Measurements from ENCODE around the gene IZUMO3. TPM values are rescaled to one million over a fixed set of nuclear protein-coding genes. Genes with fewer than 3 reads are reported as not detected.
"Not testable (repeated sequence)": the region's sequence is repeated elsewhere in the genome, so short reads cannot be mapped to it uniquely, and the experiment has no call there.

The IZUMO3 gene
- not detected for total RNA-seq
- not detected for polyA plus RNA-seq

GRCh38 chr9:24545847-24546522 lies at the start of gene IZUMO3:
Gene IZUMO3, minus strand, starts transcription at chr9:24545897. Its CDS starts 248 bp downstream, at chr9:24545649.
- Mint-ChIP-seq H3K36me3 (no peaks in the 10 kb centered on the region), H3K27ac (no peak within 1 kb of the TSS), H3K9me3 (peaks cover 0 to 26% (median 11%) of the 10 kb centered on the region in 7 donors), H3K4me3 (no peak within 1 kb of the TSS), H3K27me3 (peaks cover 6% of the 10 kb centered on the region), H3K4me1 (no peaks in the 10 kb centered on the region)
- Histone ChIP-seq H3K4me1 (ENCODE audit: control insufficient read depth, insufficient read depth, low read length, poor library complexity, severe bottlenecking) (no peaks in the 10 kb centered on the region), H3K4me3 (ENCODE audit: low read depth, low read length) (no peak within 1 kb of the TSS), H3K27me3 (ENCODE audit: control insufficient read depth, insufficient read depth, low read length) (no peaks in the 10 kb centered on the region), H3K9me3 (ENCODE audit: control insufficient read depth in 2 of 2, low read length in 2 of 2) (peaks cover 0 to 19% of the 10 kb centered on the region in 2 experiments), H3K36me3 (ENCODE audit: control insufficient read depth, insufficient read depth, low read length) (no peaks in the 10 kb centered on the region), H3K27ac (ENCODE audit: insufficient read depth, low read length, poor library complexity, severe bottlenecking) (no peak within 1 kb of the TSS)
- ATAC-seq (ENCODE audit: low read depth in 2 of 2), result no peak
- no peak for DNase-seq

- no peak for ATAC-seq (ENCODE audit: low read depth in 2 of 2)
- Histone ChIP-seq H3K27me3 (ENCODE audit: control insufficient read depth, insufficient read depth, low read length) (no peaks in the 10 kb centered on the region), H3K27ac (ENCODE audit: insufficient read depth, low read length, poor library complexity, severe bottlenecking) (no peak overlapping the region), H3K4me3 (ENCODE audit: low read depth, low read length) (no peak overlapping the region), H3K9me3 (ENCODE audit: control insufficient read depth in 2 of 2, low read length in 2 of 2) (peaks cover 0 to 21% of the 10 kb centered on the region in 2 experiments), H3K36me3 (ENCODE audit: control insufficient read depth, insufficient read depth, low read length) (no peaks in the 10 kb centered on the region), H3K4me1 (ENCODE audit: control insufficient read depth, insufficient read depth, low read length, poor library complexity, severe bottlenecking) (no peaks in the 10 kb centered on the region)
- Mint-ChIP-seq H3K36me3 (no peaks in the 10 kb centered on the region), H3K4me1 (no peaks in the 10 kb centered on the region), H3K27me3 (no peaks in the 10 kb centered on the region), H3K27ac (no peak overlapping the region), H3K4me3 (no peak overlapping the region), H3K9me3 (peaks cover 0 to 32% (median 7%) of the 10 kb centered on the region in 7 donors)
- DNase-seq, result no peak
These were observed 48.6 kb upstream of the IZUMO3 start for GRCh38 chr9:24594234-24594850.

GRCh38 chr9:24590432-24590831 lies 44.7 kb upstream of the IZUMO3 start:
- Mint-ChIP-seq H3K27me3 (no peaks in the 10 kb centered on the region), H3K36me3 (no peaks in the 10 kb centered on the region), H3K27ac (no peak overlapping the region), H3K4me3 (no peak overlapping the region), H3K9me3 (peaks cover 0 to 24% (median 4%) of the 10 kb centered on the region in 7 donors), H3K4me1 (no peaks in the 10 kb centered on the region)
- ATAC-seq (ENCODE audit: low read depth in 2 of 2) (no peak), DNase-seq (no peak)
- Histone ChIP-seq H3K4me3 (ENCODE audit: low read depth, low read length) (no peak overlapping the region), H3K36me3 (ENCODE audit: control insufficient read depth, insufficient read depth, low read length) (no peaks in the 10 kb centered on the region), H3K27me3 (ENCODE audit: control insufficient read depth, insufficient read depth, low read length) (no peaks in the 10 kb centered on the region), H3K27ac (ENCODE audit: insufficient read depth, low read length, poor library complexity, severe bottlenecking) (no peak overlapping the region), H3K9me3 (ENCODE audit: control insufficient read depth in 2 of 2, low read length in 2 of 2) (peaks cover 2 to 24% of the 10 kb centered on the region in 2 experiments), H3K4me1 (ENCODE audit: control insufficient read depth, insufficient read depth, low read length, poor library complexity, severe bottlenecking) (no peaks in the 10 kb centered on the region)

GRCh38 chr9:24587883-24588282 lies 42.2 kb upstream of the IZUMO3 start:
- Mint-ChIP-seq H3K9me3 (peaks cover 0 to 21% (median 2%) of the 10 kb centered on the region in 7 donors), H3K4me1 (no peaks in the 10 kb centered on the region), H3K27me3 (no peaks in the 10 kb centered on the region), H3K36me3 (no peaks in the 10 kb centered on the region), H3K27ac (no peak overlapping the region), H3K4me3 (no peak overlapping the region)
- Histone ChIP-seq H3K27me3 (ENCODE audit: control insufficient read depth, insufficient read depth, low read length) (no peaks in the 10 kb centered on the region), H3K9me3 (ENCODE audit: control insufficient read depth in 2 of 2, low read length in 2 of 2) (peaks cover 2 to 13% of the 10 kb centered on the region in 2 experiments), H3K4me3 (ENCODE audit: low read depth, low read length) (no peak overlapping the region), H3K27ac (ENCODE audit: insufficient read depth, low read length, poor library complexity, severe bottlenecking) (no peak overlapping the region), H3K4me1 (ENCODE audit: control insufficient read depth, insufficient read depth, low read length, poor library complexity, severe bottlenecking) (no peaks in the 10 kb centered on the region), H3K36me3 (ENCODE audit: control insufficient read depth, insufficient read depth, low read length) (no peaks in the 10 kb centered on the region)
- ATAC-seq (ENCODE audit: low read depth in 2 of 2) (no peak), DNase-seq (no peak)

- Mint-ChIP-seq H3K9me3 (peaks cover 0 to 19% (median 9%) of the 10 kb centered on the region in 7 donors), H3K27ac (no peak overlapping the region), H3K27me3 (no peaks in the 10 kb centered on the region), H3K4me1 (no peaks in the 10 kb centered on the region), H3K4me3 (no peak overlapping the region), H3K36me3 (no peaks in the 10 kb centered on the region)
- Histone ChIP-seq H3K27ac (ENCODE audit: insufficient read depth, low read length, poor library complexity, severe bottlenecking) (no peak overlapping the region), H3K36me3 (ENCODE audit: control insufficient read depth, insufficient read depth, low read length) (no peaks in the 10 kb centered on the region), H3K4me3 (ENCODE audit: low read depth, low read length) (no peak overlapping the region), H3K9me3 (ENCODE audit: control insufficient read depth in 2 of 2, low read length in 2 of 2) (peaks cover 2% of the 10 kb centered on the region in 2 experiments), H3K4me1 (ENCODE audit: control insufficient read depth, insufficient read depth, low read length, poor library complexity, severe bottlenecking) (no peaks in the 10 kb centered on the region), H3K27me3 (ENCODE audit: control insufficient read depth, insufficient read depth, low read length) (no peaks in the 10 kb centered on the region)
- DNase-seq, result no peak
- no peak for ATAC-seq (ENCODE audit: low read depth in 2 of 2)
These were observed 36.7 kb upstream of the IZUMO3 start for GRCh38 chr9:24582146-24583126.

- not testable (repeated sequence) for H3K27ac ChIP-seq (ENCODE audit: insufficient read depth, low read length, poor library complexity, severe bottlenecking); H3K4me3 ChIP-seq (ENCODE audit: low read depth, low read length); H3K27me3 ChIP-seq (ENCODE audit: control insufficient read depth, insufficient read depth, low read length); H3K27me3 Mint-ChIP-seq; H3K36me3 Mint-ChIP-seq; H3K9me3 ChIP-seq (ENCODE audit: control insufficient read depth in 2 of 2, low read length in 2 of 2); H3K4me3 Mint-ChIP-seq; H3K4me1 Mint-ChIP-seq; ATAC-seq (ENCODE audit: low read depth in 2 of 2); DNase-seq; H3K36me3 ChIP-seq (ENCODE audit: control insufficient read depth, insufficient read depth, low read length); H3K27ac Mint-ChIP-seq; H3K4me1 ChIP-seq (ENCODE audit: control insufficient read depth, insufficient read depth, low read length, poor library complexity, severe bottlenecking)
- H3K9me3 Mint-ChIP-seq, result peaks cover 0 to 15% (median 7%) of the 10 kb centered on the region in 7 donors
These were observed 34.3 kb upstream of the IZUMO3 start for GRCh38 chr9:24580005-24580404.

- H3K27ac ChIP-seq (ENCODE audit: insufficient read depth, low read length, poor library complexity, severe bottlenecking), result no peak overlapping the region
- no peak for ATAC-seq (ENCODE audit: low read depth in 2 of 2)
- H3K9me3 Mint-ChIP-seq, result peaks cover 0 to 24% (median 2%) of the 10 kb centered on the region in 7 donors
- no peaks in the 10 kb centered on the region for H3K36me3 ChIP-seq (ENCODE audit: control insufficient read depth, insufficient read depth, low read length)
- H3K9me3 ChIP-seq (ENCODE audit: control insufficient read depth in 2 of 2, low read length in 2 of 2), result peaks cover 0 to 1% of the 10 kb centered on the region in 2 experiments
- no peaks in the 10 kb centered on the region for H3K27me3 ChIP-seq (ENCODE audit: control insufficient read depth, insufficient read depth, low read length)
- no peaks in the 10 kb centered on the region for H3K4me1 ChIP-seq (ENCODE audit: control insufficient read depth, insufficient read depth, low read length, poor library complexity, severe bottlenecking)
- H3K4me3 ChIP-seq (ENCODE audit: low read depth, low read length), result no peak overlapping the region
- no peaks in the 10 kb centered on the region for H3K27me3 Mint-ChIP-seq
- no peaks in the 10 kb centered on the region for H3K4me1 Mint-ChIP-seq
- H3K36me3 Mint-ChIP-seq, result no peaks in the 10 kb centered on the region
- no peak overlapping the region for H3K27ac Mint-ChIP-seq
- H3K4me3 Mint-ChIP-seq, result no peak overlapping the region
- DNase-seq, result no peak
These were observed 26.7 kb upstream of the IZUMO3 start for GRCh38 chr9:24572406-24572805.

Data from CD4-positive, CD25-positive, alpha-beta regulatory T cell (primary cell).